Measurements from ENCODE around the gene EXTL1.

DNA sequence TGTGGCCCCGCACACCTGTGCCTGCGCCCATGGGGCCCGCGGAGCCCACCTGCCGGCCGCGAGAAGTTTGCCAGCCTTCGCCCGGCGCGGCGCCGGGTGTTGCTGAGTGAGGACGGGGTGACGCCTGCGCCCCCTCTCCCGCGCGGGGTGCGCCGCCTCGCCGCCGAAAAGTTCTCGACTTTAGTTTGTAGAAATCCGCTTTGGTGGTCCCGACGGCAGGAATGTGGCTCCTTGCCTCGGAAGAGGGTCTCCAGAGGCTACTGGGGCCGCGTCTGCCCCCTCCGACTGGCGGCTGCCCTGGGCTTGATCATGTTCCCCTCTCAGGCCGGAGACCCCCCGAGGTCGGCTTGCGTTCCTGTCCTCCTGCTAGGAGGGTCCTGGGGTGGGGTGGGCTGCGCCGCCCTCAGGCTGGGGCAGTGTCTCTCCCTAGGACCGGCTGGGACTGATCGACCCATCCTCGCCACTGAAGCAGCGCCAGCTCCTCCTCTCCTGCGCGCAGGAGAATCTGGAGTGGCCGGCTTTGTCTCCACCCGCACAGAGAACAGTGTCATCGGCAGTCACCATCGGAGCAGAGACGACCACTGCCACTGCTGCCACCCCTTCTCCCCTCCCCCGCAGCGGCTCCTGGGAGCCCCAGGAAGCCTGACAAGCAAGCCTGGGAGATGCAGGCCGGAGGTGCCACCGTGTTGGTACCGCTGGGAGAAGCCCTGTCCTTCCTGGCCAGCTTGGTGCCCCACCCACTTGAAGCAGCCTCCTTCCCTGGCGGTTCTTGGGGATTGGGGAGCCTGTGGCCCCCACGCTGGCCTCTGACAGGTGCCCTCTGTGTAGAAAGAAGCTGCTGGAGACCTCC is 24.9 kb downstream of the EXTL1 start:
- TF ChIP-seq POLR2A (IDR thresholded peaks at IDR 0.05), result no peak
- TF ChIP-seq, protein P1, sequence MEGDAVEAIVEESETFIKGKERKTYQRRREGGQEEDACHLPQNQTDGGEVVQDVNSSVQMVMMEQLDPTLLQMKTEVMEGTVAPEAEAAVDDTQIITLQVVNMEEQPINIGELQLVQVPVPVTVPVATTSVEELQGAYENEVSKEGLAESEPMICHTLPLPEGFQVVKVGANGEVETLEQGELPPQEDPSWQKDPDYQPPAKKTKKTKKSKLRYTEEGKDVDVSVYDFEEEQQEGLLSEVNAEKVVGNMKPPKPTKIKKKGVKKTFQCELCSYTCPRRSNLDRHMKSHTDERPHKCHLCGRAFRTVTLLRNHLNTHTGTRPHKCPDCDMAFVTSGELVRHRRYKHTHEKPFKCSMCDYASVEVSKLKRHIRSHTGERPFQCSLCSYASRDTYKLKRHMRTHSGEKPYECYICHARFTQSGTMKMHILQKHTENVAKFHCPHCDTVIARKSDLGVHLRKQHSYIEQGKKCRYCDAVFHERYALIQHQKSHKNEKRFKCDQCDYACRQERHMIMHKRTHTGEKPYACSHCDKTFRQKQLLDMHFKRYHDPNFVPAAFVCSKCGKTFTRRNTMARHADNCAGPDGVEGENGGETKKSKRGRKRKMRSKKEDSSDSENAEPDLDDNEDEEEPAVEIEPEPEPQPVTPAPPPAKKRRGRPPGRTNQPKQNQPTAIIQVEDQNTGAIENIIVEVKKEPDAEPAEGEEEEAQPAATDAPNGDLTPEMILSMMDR (IDR thresholded peaks at IDR 0.05), result no peak
- TF ChIP-seq POLR2AphosphoS5 (IDR thresholded peaks at IDR 0.05), result no peak
- no peak for TF ChIP-seq EP300 (IDR thresholded peaks at IDR 0.05)
